GM23338 (cell line): Measurements from ENCODE around the gene PDIA4. TPM values are rescaled to one million over a fixed set of nuclear protein-coding genes. Genes with fewer than 3 reads are reported as not detected.
"Not testable (repeated sequence)": the region's sequence is repeated elsewhere in the genome, so short reads cannot be mapped to it uniquely, and the experiment has no call there.

Experiments used
- ATAC-seq: fragments of 200-7000 bp; cut with Tn5 transposase; 3 replicates; pipeline ENCODE4 v1.9.1; 2020
- DNase-seq: peaks from one replicate; pipeline ENCODE4 v3.0.0-alpha.2; 2015; ENCODE audit warnings: low spot score
- H2AFZ ChIP-seq: fragments of 200-600 bp; sonication (generic); 2 replicates; pipeline ENCODE4 v1.8.0; 2016; ENCODE audit warnings: antibody characterized with exemption, mild to moderate bottlenecking, moderate library complexity
- H3F3A ChIP-seq: fragments of 200-600 bp; sonication (generic); replicated peaks from 2 replicates; pipeline ENCODE4 v1.8.0; 2017; ENCODE audit warnings: antibody characterized with exemption, mixed run types, low read depth
- H3K27ac ChIP-seq: fragments of 200-600 bp; sonication (generic); 2 replicates; pipeline ENCODE4 v1.6.1; 2016; ENCODE audit warnings: low read depth
- H3K27me3 ChIP-seq: fragments of 200-600 bp; sonication (generic); 2 replicates; pipeline ENCODE4 v1.8.0; 2016; ENCODE audit warnings: mild to moderate bottlenecking, mixed run types, moderate library complexity; ENCODE audit not compliant: insufficient read depth
- H3K36me3 ChIP-seq: fragments of 200-600 bp; sonication (generic); 2 replicates; pipeline ENCODE4 v1.8.0; 2016; ENCODE audit warnings: mild to moderate bottlenecking; ENCODE audit not compliant: insufficient read depth
- H3K4me1 ChIP-seq: fragments of 200-600 bp; sonication (generic); 2 replicates; pipeline ENCODE4 v1.8.0; 2016; ENCODE audit warnings: mild to moderate bottlenecking, moderate library complexity; ENCODE audit not compliant: insufficient read depth
- H3K4me2 ChIP-seq: fragments of 200-600 bp; sonication (generic); 2 replicates; pipeline ENCODE4 v1.7.1; 2017; ENCODE audit warnings: mixed run types
- H3K4me3 ChIP-seq: fragments of 200-600 bp; sonication (generic); 2 replicates; pipeline ENCODE4 v1.6.1; 2016; ENCODE audit warnings: mixed run types
- H3K79me2 ChIP-seq: fragments of 200-600 bp; sonication (generic); replicated peaks from 2 replicates; pipeline ENCODE4 v1.8.0; 2017; ENCODE audit warnings: mild to moderate bottlenecking; ENCODE audit not compliant: insufficient read depth
- H3K9me2 ChIP-seq: fragments of 200-600 bp; sonication (generic); 2 replicates; pipeline ENCODE4 v1.8.0; 2017; ENCODE audit not compliant: insufficient read depth
- H4K20me1 ChIP-seq: fragments of 200-600 bp; sonication (generic); replicated peaks from 2 replicates; pipeline ENCODE4 v1.8.0; 2017; ENCODE audit warnings: mild to moderate bottlenecking; ENCODE audit not compliant: insufficient read depth
- H3K27ac Mint-ChIP-seq: 2 replicates; pipeline ENCODE4 v1.8.0; 2020; ENCODE audit warnings: inconsistent platforms, mild to moderate bottlenecking, moderate library complexity, mixed read lengths
- H3K27me3 Mint-ChIP-seq: 3 replicates; pipeline ENCODE4 v1.8.0; 2022; ENCODE audit warnings: low read depth, mild to moderate bottlenecking, moderate library complexity, mixed read lengths, inconsistent platforms; ENCODE audit not compliant: insufficient read depth, poor library complexity
- H3K36me3 Mint-ChIP-seq: 3 replicates; pipeline ENCODE4 v1.8.0; 2021; ENCODE audit warnings: low read depth, mild to moderate bottlenecking, inconsistent platforms, moderate library complexity, mixed read lengths
- H3K4me1 Mint-ChIP-seq: 3 replicates; pipeline ENCODE4 v1.8.0; 2020; ENCODE audit warnings: mild to moderate bottlenecking, inconsistent platforms, mixed read lengths
- H3K4me3 Mint-ChIP-seq: 3 replicates; pipeline ENCODE4 v1.8.0; 2021; ENCODE audit warnings: moderate library complexity, mild to moderate bottlenecking, inconsistent platforms, mixed read lengths
- H3K9me3 Mint-ChIP-seq: 3 replicates; pipeline ENCODE4 v1.8.0; 2020; ENCODE audit warnings: moderate library complexity, mild to moderate bottlenecking, inconsistent platforms, mixed read lengths
- CTCF ChIP-seq, 2 experiments: fragments of 200-600 bp in 1 of 2; sonication (generic) in 1 of 2; conservative IDR thresholded peaks; 2 replicates each; pipeline versions ENCODE4 v1.5.1 to v1.6.1; 2016 to 2017; ENCODE audit warnings: antibody characterized with exemption in 2 of 2, low read depth in 2 of 2, mild to moderate bottlenecking in 2 of 2, moderate library complexity in 1 of 2
- EZH2 ChIP-seq: fragments of 200-600 bp; sonication (generic); IDR thresholded peaks from one replicate; pipeline ENCODE4 v1.8.0; 2017; ENCODE audit warnings: antibody characterized with exemption, mild to moderate bottlenecking, low read depth; ENCODE audit not compliant: unreplicated experiment
- JUNB ChIP-seq: IDR thresholded peaks from one replicate; pipeline ENCODE4 v1.6.1; 2016; ENCODE audit warnings: antibody characterized with exemption; ENCODE audit not compliant: unreplicated experiment
- REST ChIP-seq: IDR thresholded peaks from one replicate; pipeline ENCODE4 v1.6.1; 2018; ENCODE audit warnings: antibody characterized with exemption; ENCODE audit not compliant: unreplicated experiment
- STAT1 ChIP-seq: IDR thresholded peaks from one replicate; pipeline ENCODE4 v1.6.1; 2016; ENCODE audit warnings: antibody characterized with exemption; ENCODE audit not compliant: unreplicated experiment
- ZNF114 ChIP-seq: fragments of 250-450 bp; sonication (Bioruptor Pico); IDR thresholded peaks from 2 replicates; pipeline ENCODE4 v1.5.0; 2020; ENCODE audit warnings: mild to moderate bottlenecking, moderate library complexity
- ZNF331 ChIP-seq: fragments of 250-450 bp; sonication (Bioruptor Pico); IDR thresholded peaks from 2 replicates; pipeline ENCODE4 v1.5.0; 2020; ENCODE audit warnings: low read depth, mild to moderate bottlenecking, moderate library complexity
- ZNF462 ChIP-seq: fragments of 250-450 bp; sonication (Bioruptor Pico); IDR thresholded peaks from 2 replicates; pipeline ENCODE4 v1.5.0; 2020; ENCODE audit warnings: mild to moderate bottlenecking, moderate library complexity
- polyA plus RNA-seq: library from polyadenylated mRNA; unstranded; fragments of >200 nt; fragmentation: Nextera tagmentation; extraction: Ambion mirVana; gene quantifications from 2 replicates; pipeline ENCODE4 v1.2.1, GENCODE V29; 2016
- total RNA-seq: library from RNA; depleted of rRNA; stranded (reverse); fragments of >200 nt; shearing (Covaris generic); gene quantifications from 2 replicates; pipeline ENCODE4 v1.2.3, GENCODE V29; 2014

The PDIA4 gene
- total and polyA plus RNA-seq, 2 experiments from 2014 or later: 196 to 332 TPM

GRCh38 chr7:149013876-149014275 is 14.4 kb downstream of the PDIA4 start:
- TF ChIP-seq EZH2 (no peak), REST (no peak), CTCF (conservative IDR thresholded peaks at IDR 0.05; ENCODE audit: low read depth in 2 of 2) (no peak), ZNF331 (no peak), ZNF462 (CRISPR knock-in tag) (no peak), ZNF114 (no peak), STAT1 (no peak), JUNB (no peak)
- no peaks in the 10 kb centered on the region for H3K27me3 ChIP-seq
- H3K27ac Mint-ChIP-seq: no peak overlapping the region
- peaks cover 10% of the 10 kb centered on the region for H3K27me3 Mint-ChIP-seq
- no peak overlapping the region; the same call in 2 of the 3 replicates for H3K4me3 Mint-ChIP-seq
- H2AFZ ChIP-seq: no peak overlapping the region
- H3K27ac ChIP-seq: no peak overlapping the region
- 0 out of 2 replicates have a peak, but pooled peaks cover 27% of the 10 kb centered on the region for H3F3A ChIP-seq
- H3K9me3 Mint-ChIP-seq: no peaks in the 10 kb centered on the region
- DNase-seq (no peak), ATAC-seq (no peak)
- H3K4me3 ChIP-seq: no peak overlapping the region
- H3K9me2 ChIP-seq: no peaks in the 10 kb centered on the region
- H3K4me1 ChIP-seq: no peaks in the 10 kb centered on the region
- peaks cover 17% of the 10 kb centered on the region for H4K20me1 ChIP-seq
- H3K4me1 Mint-ChIP-seq: peaks cover 17% of the 10 kb centered on the region
- no peak overlapping the region for H3K4me2 ChIP-seq
- peaks cover 68% of the 10 kb centered on the region for H3K36me3 ChIP-seq
- H3K79me2 ChIP-seq: peaks cover 4% of the 10 kb centered on the region; the same call in 1 of the 2 replicates
- H3K36me3 Mint-ChIP-seq: peaks cover 81% of the 10 kb centered on the region

GRCh38 chr7:149012730-149013129 is 15.6 kb downstream of the PDIA4 start:
- Histone ChIP-seq H3K36me3 (peaks cover 72% of the 10 kb centered on the region), H4K20me1 (peaks cover 17% of the 10 kb centered on the region), H3F3A (0 out of 2 replicates have a peak, but pooled peaks cover 26% of the 10 kb centered on the region)
- H3K4me2 ChIP-seq, DNase-seq, H3K79me2 ChIP-seq, H3K9me2 ChIP-seq, H3K27me3 ChIP-seq, H3K9me3 Mint-ChIP-seq, H3K4me3 Mint-ChIP-seq, H3K4me3 ChIP-seq, H3K27ac Mint-ChIP-seq, H3K27ac ChIP-seq, ATAC-seq, H3K4me1 ChIP-seq, H2AFZ ChIP-seq: not testable (repeated sequence)
- Mint-ChIP-seq H3K36me3 (peaks cover 82% of the 10 kb centered on the region), H3K4me1 (peaks cover 17% of the 10 kb centered on the region), H3K27me3 (peaks cover 12% of the 10 kb centered on the region)
